ENCODE data around the gene LARGE1. TPM values are rescaled to one million over a fixed set of nuclear protein-coding genes. Genes with fewer than 3 reads are reported as not detected.
"Not testable (repeated sequence)": the region's sequence is repeated elsewhere in the genome, so short reads cannot be mapped to it uniquely, and the experiment has no call there.

LARGE1 gene
- total RNA-seq, 1 experiment from 2014 or later, result 8.6 TPM

- DNase-seq (ENCODE audit: low read depth), result peak; percentile 76
Measured at GRCh38 chr22:33380789-33381530, 539.3 kb downstream of the LARGE1 start.

GRCh38 chr22:33379836-33380235 lies 540.4 kb downstream of the LARGE1 start:
- DNase-seq (ENCODE audit: low read depth), result no peak

DNA sequence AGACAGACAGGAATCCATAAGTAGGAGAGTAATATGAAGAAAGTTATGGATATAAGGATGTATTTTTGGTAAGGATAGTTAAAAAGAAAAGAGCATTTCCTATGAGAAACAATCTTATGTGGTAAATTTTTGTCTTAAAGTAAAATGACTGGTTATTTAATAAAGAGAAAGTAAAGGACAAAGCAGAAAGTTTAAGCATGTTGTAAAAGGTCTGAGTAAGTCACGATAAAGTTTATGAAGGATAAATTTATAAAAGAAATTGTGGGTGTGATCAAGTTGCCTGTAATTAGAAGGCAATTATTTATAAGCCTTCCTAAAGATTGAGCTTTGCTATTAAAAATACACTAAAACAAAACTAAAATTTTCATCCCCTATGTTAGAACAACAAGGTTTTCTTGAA lies 547.4 kb downstream of the LARGE1 start:
- no peak for DNase-seq (ENCODE audit: low read depth)

DNA sequence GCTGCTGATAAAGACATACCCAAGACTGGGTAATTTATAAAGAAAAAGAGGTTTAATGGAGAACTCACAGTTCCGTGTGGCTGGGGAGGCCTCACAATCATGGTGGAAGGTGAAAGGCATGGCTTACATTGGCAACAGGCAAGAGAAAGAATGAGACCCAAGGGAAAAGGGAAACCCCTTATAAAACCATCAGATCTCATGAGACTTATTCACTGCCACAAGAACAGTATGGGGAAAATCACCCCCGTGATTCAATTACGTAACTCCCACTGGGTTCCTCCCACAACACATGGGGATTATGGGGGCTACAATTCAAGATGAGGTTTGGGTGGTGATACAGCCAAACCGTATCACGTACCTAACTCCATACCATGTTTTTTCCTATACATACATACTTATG lies 557.0 kb downstream of the LARGE1 start:
- DNase-seq (ENCODE audit: low read depth), result not testable (repeated sequence)

- no peak for DNase-seq (ENCODE audit: low read depth)
Measured at GRCh38 chr22:33362702-33363101, 557.6 kb downstream of the LARGE1 start.

DNA sequence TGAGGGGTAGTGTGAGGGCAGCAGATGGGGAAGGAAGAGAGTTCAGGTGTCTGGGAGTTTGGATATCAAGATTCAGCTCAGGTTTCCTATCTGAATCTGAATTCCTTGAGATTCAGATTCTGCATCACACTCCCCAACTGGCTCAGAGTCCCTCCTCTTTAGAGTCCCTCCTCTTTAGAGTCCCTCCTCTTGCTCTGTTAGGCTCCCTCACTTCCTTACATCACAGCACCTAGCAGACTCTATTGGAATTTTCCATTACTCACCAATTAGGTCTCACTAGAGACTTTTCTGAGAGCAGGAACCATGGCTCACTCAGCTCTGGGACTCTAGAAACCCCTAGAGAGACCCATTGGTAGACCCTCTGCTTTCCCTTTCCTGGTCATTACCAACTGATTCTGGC lies 558.7 kb downstream of the LARGE1 start:
- no peak for DNase-seq (ENCODE audit: low read depth)

DNA sequence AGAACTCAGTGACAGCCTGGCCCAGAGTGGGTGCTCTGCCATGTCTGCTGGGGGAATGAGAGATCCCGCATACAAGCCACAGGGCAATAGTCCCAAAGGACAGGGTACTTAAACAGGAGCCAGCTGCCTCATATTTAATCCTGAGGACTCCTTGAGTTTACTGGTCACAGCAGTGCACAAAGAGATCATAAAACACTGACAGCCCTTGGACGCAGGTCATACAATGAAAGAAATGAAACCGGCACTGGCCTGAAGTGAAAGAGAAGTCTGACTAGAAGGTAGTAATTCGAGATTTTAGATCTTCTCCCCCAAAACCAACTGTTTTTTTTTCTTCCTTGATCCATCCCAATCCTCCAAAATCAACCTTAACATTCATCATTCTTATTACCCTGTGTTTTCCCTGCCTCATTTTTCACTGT lies 562.3 kb downstream of the LARGE1 start:
- DNase-seq (ENCODE audit: low read depth), result no peak

DNA sequence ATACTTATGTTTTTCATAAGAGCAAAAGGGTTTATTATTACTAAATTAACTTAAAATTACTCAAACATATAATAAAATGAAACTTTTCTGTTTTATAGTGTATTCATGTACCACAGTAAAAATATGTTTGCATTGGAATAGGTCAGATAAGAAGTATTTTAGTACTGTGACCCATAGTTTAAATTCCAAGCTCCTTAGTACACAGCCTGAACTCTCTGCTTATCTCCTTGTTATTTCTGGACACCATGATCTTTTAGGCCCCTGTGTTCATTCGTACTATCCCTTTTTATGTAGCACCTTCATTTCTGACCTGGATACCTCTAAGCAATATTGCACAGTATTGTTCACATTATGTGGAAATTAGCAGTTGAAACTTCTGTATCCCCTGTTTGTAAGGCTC lies 565.3 kb downstream of the LARGE1 start:
- DNase-seq (ENCODE audit: low read depth), result no peak

GRCh38 chr22:33353502-33353901 lies 566.8 kb downstream of the LARGE1 start:
- no peak for DNase-seq (ENCODE audit: low read depth)

GRCh38 chr22:33352768-33353167 lies 567.5 kb downstream of the LARGE1 start:
- DNase-seq (ENCODE audit: low read depth), result no peak

DNA sequence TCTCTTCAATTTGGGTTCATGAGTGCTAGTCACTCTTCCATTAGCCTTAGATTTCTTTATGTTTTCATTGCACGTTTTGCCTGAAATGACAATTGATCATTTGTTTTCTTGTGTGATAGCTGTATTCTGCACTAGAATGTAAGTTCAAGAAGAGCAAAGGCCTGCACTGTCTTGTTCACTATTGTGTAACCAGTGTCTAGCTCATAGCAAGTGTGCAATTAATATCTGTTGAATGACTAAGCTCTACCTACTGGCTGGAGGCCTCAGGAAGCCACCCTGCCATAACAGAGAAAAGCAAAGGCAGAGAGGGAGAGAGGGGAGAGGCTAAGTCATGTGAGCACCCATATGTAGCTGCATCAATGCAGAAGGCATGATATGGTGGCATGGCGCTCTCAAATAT lies 569.3 kb downstream of the LARGE1 start:
- DNase-seq (ENCODE audit: low read depth), result no peak

GRCh38 chr22:33350491-33350890 lies 569.8 kb downstream of the LARGE1 start:
- DNase-seq (ENCODE audit: low read depth), result no peak

DNA sequence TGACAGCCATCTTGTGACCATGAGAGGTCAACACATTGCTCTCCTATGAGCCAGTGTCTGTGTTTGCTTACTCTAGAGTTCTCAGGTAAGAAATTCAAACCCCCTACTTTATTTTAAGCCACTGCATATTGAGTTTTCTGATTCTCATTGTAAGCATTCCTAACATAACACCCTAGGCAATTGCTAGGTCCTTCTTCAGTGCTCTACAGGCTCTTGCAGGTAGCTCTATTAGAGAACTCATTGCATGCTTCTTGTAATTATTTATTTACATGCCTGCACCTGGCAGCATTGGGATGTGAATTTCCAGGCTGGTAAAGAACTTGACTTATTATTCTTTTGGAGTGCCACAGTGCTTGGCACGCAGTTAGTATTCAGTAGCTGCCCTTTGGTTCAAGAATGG lies 573.3 kb downstream of the LARGE1 start:
- no peak for DNase-seq (ENCODE audit: low read depth)

GRCh38 chr22:33341611-33342010 lies 578.7 kb downstream of the LARGE1 start:
- DNase-seq (ENCODE audit: low read depth), result no peak

- no peak for DNase-seq (ENCODE audit: low read depth)
Measured at GRCh38 chr22:33337524-33337923, 582.8 kb downstream of the LARGE1 start.

GRCh38 chr22:33335611-33336279 lies 584.5 kb downstream of the LARGE1 start:
- DNase-seq (ENCODE audit: low read depth), result no peak

- DNase-seq (ENCODE audit: low read depth), result no peak
Measured at GRCh38 chr22:33332538-33332937, 587.7 kb downstream of the LARGE1 start.

- no peak for DNase-seq (ENCODE audit: low read depth)
Measured at GRCh38 chr22:33331017-33331416, 589.3 kb downstream of the LARGE1 start.

GRCh38 chr22:33330534-33330933 lies 589.7 kb downstream of the LARGE1 start:
- no peak for DNase-seq (ENCODE audit: low read depth)

DNA sequence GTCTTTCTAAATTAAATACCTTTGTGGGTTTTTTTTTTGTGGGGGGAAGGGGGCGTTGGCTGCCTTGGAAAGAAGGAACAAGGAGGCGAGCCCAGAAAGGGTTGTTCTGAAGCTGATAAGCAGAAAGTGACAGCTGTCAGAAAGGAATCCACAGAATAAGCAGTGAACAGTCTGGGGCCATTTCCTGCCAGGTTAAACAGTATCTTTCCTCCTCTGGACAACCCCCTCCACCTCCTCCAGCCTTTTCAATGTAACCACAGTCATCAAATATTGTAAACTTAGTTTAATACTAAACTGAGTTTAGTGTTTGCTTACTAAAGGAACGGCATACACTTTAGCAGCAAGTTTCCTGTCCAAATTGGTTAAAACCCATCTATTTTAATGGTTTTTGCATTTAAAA lies 590.9 kb downstream of the LARGE1 start:
- DNase-seq (ENCODE audit: low read depth), result no peak

DNA sequence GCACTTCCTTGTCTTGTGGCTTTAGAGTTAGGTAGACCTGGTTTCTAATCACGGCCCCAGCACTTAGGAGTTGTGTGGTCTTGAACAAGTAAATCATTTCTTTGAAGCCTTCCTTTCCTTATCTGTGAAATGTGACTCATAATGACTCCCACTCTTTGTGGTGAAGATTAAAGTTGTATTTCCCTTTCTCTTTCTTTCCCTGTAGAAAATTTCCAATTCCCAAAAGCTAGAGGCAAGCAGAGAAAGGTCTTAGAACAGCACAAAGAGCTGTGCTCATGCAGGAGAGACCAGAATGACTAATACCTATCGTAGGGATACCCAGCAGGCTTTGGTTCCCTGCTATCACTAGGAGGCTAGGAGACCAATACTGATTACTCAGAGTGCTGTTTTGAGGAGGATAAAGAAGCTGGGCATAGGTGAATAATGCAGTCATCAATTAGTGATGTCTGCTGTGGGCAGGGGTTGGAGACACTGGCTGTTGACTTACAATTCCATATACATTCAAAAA lies 591.4 kb downstream of the LARGE1 start:
- DNase-seq (ENCODE audit: low read depth), result peak; percentile 45

GRCh38 chr22:33327348-33327860 lies 592.9 kb downstream of the LARGE1 start:
- no peak for DNase-seq (ENCODE audit: low read depth)

All from LHCN-M2 (cell line).